HL-60 (cell line): ENCODE measurements around the gene CSRP3.

Experiments used
- CTCF ChIP-seq: IDR thresholded peaks from one replicate; pipeline ENCODE4 v1.5.1; 2011; ENCODE audit warnings: low read length, control low read depth, inconsistent platforms; ENCODE audit not compliant: insufficient read depth
- REST ChIP-seq: IDR thresholded peaks from 2 replicates; pipeline ENCODE4 v1.6.1; 2012; ENCODE audit warnings: low read depth; ENCODE audit not compliant: insufficient replicate concordance

GRCh38 chr11:19218786-19219460 lies 17.1 kb upstream of the CSRP3 start:
- TF ChIP-seq REST (no peak), CTCF (no peak)
